Left lung (tissue), 10 donors: Measurements from ENCODE around the gene MAN1C1. TPM values are rescaled to one million over a fixed set of nuclear protein-coding genes. Genes with fewer than 3 reads are reported as not detected.

Experiments
- ATAC-seq: fragments of 200-7000 bp; cut with Tn5 transposase; one replicate; pipeline ENCODE4 v1.9.1; 2020; ENCODE audit warnings: moderate library complexity
- DNase-seq, 4 donors: peaks; one replicate each; pipeline ENCODE4 v3.0.0-alpha.2; 2013 to 2020
- H3K27ac ChIP-seq, 2 donors: fragments of 200-600 bp; sonication (generic) in 1 of 2; one replicate each; pipeline versions ENCODE4 v1.5.0 to v1.8.0; 2020 to 2021
- H3K27me3 ChIP-seq, 2 donors: fragments of 200-600 bp; sonication (generic) in 1 of 2; one replicate each; pipeline versions ENCODE4 v1.5.0 to v1.8.0; 2020 to 2021
- H3K36me3 ChIP-seq, 2 donors: fragments of 200-600 bp; sonication (generic) in 1 of 2; one replicate each; pipeline versions ENCODE4 v1.5.0 to v1.8.0; 2020 to 2021
- H3K4me1 ChIP-seq, 2 donors: fragments of 200-600 bp; one replicate each; pipeline ENCODE4 v1.8.0; 2021
- H3K4me3 ChIP-seq, 2 donors: fragments of 200-600 bp; sonication (generic) in 1 of 2; one replicate each; pipeline versions ENCODE4 v1.5.0 to v1.8.0; 2020 to 2021; ENCODE audit warnings: mild to moderate bottlenecking in 1 of 2
- H3K9me3 ChIP-seq, 2 donors: fragments of 200-600 bp; sonication (generic) in 1 of 2; one replicate each; pipeline versions ENCODE4 v1.5.0 to v1.8.0; 2020 to 2021
- intact Hi-C, 2 donors: fragments of 100-400 bp; cut with DNase I; formaldehyde crosslinking; loops; one replicate each; pipeline versions ENCODE4 v1.11.2 to v1.14.2; 2022
- polyA plus RNA-seq, 6 donors: library from polyadenylated mRNA; unstranded; fragments of 120-200 nt; gene quantifications; one replicate each; pipeline ENCODE4 v1.2.1, GENCODE V29; 2013; ENCODE audit not compliant: insufficient read length in 6 of 6
- total RNA-seq, 2 donors: library from RNA; stranded (reverse); fragmentation: NEBNext Ultra II Directional; extraction: Animal tissue kit (Norgen Biotek cat#: 25700); gene quantifications; one replicate each; pipeline ENCODE4 v1.2.1, GENCODE V29; 2021
- TF ChIP-seq, protein P1 (sequence below), 2 donors: fragments of 200-600 bp; sonication (generic) in 1 of 2; IDR thresholded peaks; one replicate each; pipeline versions ENCODE4 v1.5.0 to v1.8.0; 2021; ENCODE audit warnings: antibody characterized with exemption in 2 of 2
- donor health status: DM: no; HTN: yes; CAD: no.
- donor health status: DM: no; HTN: no; CAD: no.

Gene MAN1C1
- total and polyA plus RNA-seq, 8 donors, result 14.9 to 20.3 (median 16.1) TPM

GRCh38 chr1:25649505-25650288 is 33.1 kb downstream of the MAN1C1 start:
- Histone ChIP-seq H3K9me3 (no peaks in the 10 kb centered on the region), H3K27ac (no peak overlapping the region), H3K4me3 (no peak overlapping the region), H3K27me3 (no peaks in the 10 kb centered on the region), H3K4me1 (peaks cover 4 to 6% of the 10 kb centered on the region in 2 donors), H3K36me3 (no peaks in the 10 kb centered on the region)
- TF ChIP-seq, protein P1, sequence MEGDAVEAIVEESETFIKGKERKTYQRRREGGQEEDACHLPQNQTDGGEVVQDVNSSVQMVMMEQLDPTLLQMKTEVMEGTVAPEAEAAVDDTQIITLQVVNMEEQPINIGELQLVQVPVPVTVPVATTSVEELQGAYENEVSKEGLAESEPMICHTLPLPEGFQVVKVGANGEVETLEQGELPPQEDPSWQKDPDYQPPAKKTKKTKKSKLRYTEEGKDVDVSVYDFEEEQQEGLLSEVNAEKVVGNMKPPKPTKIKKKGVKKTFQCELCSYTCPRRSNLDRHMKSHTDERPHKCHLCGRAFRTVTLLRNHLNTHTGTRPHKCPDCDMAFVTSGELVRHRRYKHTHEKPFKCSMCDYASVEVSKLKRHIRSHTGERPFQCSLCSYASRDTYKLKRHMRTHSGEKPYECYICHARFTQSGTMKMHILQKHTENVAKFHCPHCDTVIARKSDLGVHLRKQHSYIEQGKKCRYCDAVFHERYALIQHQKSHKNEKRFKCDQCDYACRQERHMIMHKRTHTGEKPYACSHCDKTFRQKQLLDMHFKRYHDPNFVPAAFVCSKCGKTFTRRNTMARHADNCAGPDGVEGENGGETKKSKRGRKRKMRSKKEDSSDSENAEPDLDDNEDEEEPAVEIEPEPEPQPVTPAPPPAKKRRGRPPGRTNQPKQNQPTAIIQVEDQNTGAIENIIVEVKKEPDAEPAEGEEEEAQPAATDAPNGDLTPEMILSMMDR (IDR thresholded peaks at IDR 0.05), result no peak
- intact Hi-C loops, result no loop called here
- no peak for ATAC-seq
- no peak for DNase-seq

GRCh38 chr1:25650289-25650576 is 33.6 kb downstream of the MAN1C1 start:
- Histone ChIP-seq H3K9me3 (no peaks in the 10 kb centered on the region), H3K27ac (no peak overlapping the region), H3K4me1 (peaks cover 4 to 6% of the 10 kb centered on the region in 2 donors), H3K36me3 (no peaks in the 10 kb centered on the region), H3K27me3 (no peaks in the 10 kb centered on the region), H3K4me3 (no peak overlapping the region)
- intact Hi-C loops, result no loop called here
- TF ChIP-seq, protein P1 (IDR thresholded peaks at IDR 0.05), result no peak
- ATAC-seq (no peak), DNase-seq (no peak)

GRCh38 chr1:25651036-25651640 is 34.5 kb downstream of the MAN1C1 start:
- intact Hi-C loops, result no loop called here
- H3K4me3 ChIP-seq, result no peak overlapping the region
- TF ChIP-seq, protein P1 (IDR thresholded peaks at IDR 0.05), result no peak
- no peaks in the 10 kb centered on the region for H3K9me3 ChIP-seq
- H3K27me3 ChIP-seq, result no peaks in the 10 kb centered on the region
- DNase-seq (no peak), ATAC-seq (no peak)
- no peaks in the 10 kb centered on the region for H3K36me3 ChIP-seq
- H3K27ac ChIP-seq, result no peak overlapping the region
- peaks cover 4 to 6% of the 10 kb centered on the region in 2 donors for H3K4me1 ChIP-seq

DNA sequence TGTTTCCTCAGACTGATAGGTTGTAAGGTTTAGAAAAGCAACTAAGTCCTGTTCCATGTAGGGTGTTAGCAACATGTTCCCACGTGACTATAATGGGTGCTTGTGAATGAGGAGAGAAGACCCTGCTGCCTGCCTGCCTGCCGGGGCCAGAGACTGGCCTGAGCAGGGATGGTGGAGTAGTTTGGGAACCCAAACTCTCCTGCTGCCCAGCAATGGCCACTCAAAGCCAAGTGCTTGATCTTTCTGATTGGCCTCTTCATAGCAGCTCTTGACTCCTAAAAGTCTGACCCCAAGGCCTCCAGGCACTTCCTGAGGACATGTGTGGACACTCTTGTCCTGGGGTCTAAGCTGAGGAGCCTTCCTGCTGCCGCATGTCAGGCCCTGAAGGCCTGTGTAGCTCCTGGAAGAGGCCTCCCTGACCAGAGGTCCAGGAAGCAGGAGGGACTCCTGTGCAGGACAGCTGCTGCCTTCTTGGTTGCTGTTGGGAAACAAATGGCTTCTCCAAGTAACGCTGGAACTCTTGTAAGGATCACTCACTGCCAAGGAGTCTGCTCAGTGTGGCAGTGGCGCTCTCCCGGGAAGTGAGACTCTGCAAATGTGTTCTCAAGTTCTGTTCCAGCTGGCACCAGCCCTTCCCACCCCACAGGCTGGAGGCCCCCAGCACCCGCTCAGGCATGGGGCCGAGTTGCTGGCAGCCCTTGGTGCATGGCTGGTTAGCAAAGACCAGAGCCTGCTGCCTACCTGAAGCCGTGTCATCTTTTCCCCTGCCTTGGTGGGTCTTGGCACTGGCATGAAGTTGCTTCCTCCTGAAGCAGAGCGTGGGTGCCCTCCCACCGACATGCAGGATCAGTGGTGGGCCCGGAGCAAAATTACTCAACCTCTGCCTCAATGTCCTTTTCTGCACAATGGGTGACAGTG is 35.5 kb downstream of the MAN1C1 start:
- DNase-seq, result no peak
- Histone ChIP-seq H3K27me3 (no peaks in the 10 kb centered on the region), H3K4me1 (peaks cover 4 to 6% of the 10 kb centered on the region in 2 donors), H3K36me3 (no peaks in the 10 kb centered on the region), H3K4me3 (no peak overlapping the region), H3K27ac (no peak overlapping the region), H3K9me3 (no peaks in the 10 kb centered on the region)
- TF ChIP-seq, protein P1 (IDR thresholded peaks at IDR 0.05), result no peak
- intact Hi-C loops, result no loop called here
- ATAC-seq, result no peak

- Histone ChIP-seq H3K4me1 (peaks cover 3 to 6% of the 10 kb centered on the region in 2 donors), H3K4me3 (no peak overlapping the region), H3K27ac (no peak overlapping the region), H3K36me3 (no peaks in the 10 kb centered on the region), H3K27me3 (no peaks in the 10 kb centered on the region), H3K9me3 (no peaks in the 10 kb centered on the region)
- ATAC-seq (no peak), DNase-seq (no peak)
- intact Hi-C loops, result no loop called here
- TF ChIP-seq, protein P1 (IDR thresholded peaks at IDR 0.05), result no peak
Measured at GRCh38 chr1:25653558-25653957, 37.0 kb downstream of the MAN1C1 start.
